ENCODE measurements around the gene CNN2.

The CNN2 gene

DNA sequence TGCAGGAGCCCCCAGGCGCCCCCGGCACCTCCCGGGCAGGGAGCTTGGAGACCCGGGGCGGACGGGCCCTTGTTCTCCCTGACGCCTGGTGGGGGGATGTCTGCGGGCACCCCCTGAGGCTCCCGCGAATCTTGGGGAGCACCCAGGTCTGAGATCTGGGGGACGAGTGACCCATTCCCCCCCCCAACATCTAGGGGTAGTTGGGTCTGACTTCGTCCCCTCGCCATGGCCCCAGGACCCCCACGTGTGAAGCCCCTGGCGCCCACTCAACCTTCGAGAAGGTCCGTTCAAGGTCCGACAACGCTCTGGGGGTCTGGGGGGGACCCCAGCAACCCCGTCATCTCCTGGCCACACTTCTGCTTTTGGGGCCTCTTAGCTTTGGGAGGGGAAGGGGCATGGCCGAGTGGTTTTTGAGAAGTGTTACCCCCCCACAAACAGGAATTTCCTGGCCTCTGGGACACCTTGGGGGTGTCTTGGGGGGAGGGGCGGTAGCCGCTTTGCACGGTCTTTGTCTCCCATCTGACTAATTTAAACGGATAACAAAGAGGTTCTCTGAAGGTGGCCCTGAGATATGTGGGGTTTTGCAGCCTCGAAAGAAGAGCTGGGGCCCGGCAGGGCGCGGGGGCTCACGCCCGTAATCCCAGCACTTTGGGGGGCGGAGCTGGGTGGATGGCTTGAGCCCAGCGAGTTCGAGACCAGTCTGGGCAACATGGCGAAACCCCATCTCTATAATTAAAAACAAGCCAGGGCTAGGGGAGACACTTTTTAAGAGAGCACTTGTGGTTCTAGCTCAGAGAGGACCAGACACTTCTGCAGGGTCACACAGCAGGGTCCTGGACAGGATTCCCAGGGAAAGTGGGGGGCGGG lies 608 bp downstream of the CNN2 start:
- no peak for DNase-seq

DNA sequence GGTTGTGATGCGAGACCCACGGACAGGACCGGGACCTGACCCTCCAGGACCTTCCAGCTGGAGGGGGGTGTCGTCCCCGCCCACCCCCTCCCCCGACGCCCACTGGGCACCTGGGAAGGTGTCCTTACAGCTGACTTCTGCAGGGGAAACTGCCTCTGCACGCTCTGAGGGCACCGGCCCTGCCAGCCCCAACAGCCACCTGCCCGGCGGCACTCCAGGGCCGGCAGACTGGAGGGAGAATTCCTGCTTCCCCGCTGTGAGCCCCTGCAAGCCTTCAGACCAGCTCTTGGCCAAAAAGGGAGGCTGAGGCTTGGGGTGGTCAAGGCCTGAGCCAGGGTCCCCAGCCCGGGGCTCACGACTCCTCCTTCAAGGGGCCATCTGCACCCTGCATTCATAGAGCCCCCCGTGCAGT lies 1.2 kb downstream of the CNN2 start:
- no peak for DNase-seq

- DNase-seq: no peak
Observed at GRCh38 chr19:1028062-1028926, 1.9 kb downstream of the CNN2 start.

DNA sequence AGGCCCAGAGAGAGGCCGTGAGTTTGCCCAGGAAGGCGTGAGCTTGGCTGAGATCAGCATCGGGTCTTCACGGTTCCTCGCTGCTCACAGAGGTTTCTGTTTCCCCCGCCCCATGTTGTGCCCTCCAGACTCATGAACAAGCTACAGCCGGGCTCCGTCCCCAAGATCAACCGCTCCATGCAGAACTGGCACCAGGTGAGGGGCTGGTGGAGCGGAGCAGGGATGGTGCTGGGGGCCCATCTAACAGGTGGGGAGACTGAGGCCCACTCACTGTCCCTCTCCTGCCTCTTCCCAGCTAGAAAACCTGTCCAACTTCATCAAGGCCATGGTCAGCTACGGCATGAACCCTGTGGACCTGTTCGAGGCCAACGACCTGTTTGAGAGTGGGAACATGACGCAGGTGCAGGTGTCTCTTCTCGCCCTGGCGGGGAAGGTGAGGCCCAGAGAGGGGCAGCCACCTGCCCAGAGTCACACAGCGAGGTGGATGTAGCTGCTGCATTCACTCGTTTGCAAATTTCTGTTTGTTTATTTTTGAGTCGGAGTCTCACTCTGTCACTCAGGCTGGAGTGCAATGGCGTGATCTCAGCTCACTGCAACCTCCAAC lies 6.0 kb downstream of the CNN2 start:
- no peak for DNase-seq

- no peak for DNase-seq
Observed at GRCh38 chr19:1035998-1036621, 9.7 kb downstream of the CNN2 start.

DNA sequence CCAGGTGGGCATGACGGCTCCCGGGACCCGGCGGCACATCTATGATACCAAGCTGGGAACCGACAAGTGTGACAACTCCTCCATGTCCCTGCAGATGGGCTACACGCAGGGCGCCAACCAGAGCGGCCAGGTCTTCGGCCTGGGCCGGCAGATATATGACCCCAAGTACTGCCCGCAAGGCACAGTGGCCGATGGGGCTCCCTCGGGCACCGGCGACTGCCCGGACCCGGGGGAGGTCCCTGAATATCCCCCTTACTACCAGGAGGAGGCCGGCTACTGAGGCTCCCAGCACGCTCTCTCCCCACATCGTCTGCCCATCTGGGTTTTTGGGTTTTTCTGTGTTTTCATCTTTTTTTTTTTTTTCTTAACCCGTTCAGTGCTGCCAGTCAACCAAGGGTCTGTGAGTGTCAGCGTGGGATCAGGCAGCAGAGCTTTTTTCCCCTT lies 11.2 kb downstream of the CNN2 start:
- no peak for DNase-seq

- no peak for DNase-seq
Observed at GRCh38 chr19:1038978-1039645, 12.7 kb downstream of the CNN2 start.

- peak; percentile 27 to 97 (median 86) for DNase-seq
Observed at GRCh38 chr19:1039646-1040475, 13.5 kb downstream of the CNN2 start, which contains the start of gene ABCA7. ABCA7 (plus strand) TSS chr19:1040107; CDS start chr19:1041362, 1,255 bp downstream.

DNA sequence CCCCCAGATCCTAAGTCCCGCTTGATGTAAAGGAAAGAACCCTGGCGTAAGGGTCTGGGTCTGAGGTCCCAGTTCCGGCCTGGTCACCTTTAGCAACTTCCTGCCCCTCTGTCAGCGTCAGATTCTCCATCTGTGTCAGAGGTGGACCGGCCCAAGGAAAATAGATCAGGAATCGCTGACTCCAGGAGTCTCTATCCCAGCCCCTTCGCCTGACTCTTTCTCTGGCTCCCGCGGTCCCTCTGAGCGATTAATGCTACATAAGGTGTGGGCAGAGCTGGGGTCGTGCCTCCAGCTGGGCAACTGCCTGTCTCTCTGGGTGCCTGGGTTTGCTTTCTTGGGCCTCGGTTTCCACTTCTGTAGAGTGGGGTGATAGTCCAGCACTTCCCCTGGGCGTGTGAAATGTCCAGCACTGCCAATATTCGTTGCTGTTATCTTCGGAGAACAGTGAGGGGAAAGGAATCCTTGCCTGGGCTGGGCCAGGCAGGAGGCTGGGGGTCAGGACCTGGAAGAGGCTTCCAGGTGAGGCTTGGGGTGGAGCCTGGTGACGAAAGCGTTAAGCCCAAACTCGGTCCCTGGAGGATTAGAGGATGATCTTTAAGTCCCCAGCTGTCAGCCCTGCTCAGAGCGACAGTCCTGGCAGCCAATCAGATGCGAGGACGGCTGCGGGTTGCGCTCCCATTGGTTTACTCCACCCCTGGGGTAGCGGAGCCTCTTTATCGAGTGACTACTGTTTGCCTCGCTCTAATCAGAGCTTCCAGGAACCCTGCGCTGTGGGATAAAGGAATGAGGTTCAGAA lies 14.3 kb downstream of the CNN2 start:
- DNase-seq: peak; percentile 18 to 94 (median 76)

GRCh38 chr19:1041272-1041834 lies 14.9 kb downstream of the CNN2 start:
- DNase-seq: no peak

DNA sequence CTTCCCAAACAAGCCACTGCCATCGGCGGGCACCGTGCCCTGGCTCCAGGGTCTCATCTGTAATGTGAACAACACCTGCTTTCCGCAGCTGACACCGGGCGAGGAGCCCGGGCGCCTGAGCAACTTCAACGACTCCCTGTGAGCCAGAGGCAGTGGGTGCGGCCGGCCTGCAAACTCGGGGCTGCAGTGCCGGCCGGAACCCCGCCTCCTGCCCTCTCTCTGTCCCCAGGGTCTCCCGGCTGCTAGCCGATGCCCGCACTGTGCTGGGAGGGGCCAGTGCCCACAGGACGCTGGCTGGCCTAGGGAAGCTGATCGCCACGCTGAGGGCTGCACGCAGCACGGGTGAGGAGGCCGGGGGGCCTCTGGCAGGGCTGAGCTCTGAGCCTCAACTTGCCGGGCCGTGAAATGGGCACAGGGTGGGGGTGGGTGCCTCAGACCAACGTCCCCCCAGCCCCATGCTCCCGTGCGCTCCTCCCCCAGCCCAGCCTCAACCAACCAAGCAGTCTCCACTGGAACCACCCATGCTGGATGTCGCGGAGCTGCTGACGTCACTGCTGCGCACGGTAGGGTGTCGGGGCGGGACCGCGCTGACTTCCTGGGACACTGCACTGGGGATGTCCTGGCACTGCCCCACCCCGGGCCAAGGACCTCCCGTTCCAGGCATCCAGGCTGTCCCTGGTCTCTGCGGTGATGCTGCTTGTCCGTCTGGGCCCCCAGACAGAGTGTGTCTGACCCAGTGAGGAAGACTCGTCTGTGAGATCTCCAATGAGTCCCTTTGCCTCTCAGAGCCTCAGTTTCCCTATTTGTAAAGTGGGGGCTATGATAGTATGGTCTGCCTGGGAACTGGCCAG lies 15.7 kb downstream of the CNN2 start:
- DNase-seq: no peak

DNA sequence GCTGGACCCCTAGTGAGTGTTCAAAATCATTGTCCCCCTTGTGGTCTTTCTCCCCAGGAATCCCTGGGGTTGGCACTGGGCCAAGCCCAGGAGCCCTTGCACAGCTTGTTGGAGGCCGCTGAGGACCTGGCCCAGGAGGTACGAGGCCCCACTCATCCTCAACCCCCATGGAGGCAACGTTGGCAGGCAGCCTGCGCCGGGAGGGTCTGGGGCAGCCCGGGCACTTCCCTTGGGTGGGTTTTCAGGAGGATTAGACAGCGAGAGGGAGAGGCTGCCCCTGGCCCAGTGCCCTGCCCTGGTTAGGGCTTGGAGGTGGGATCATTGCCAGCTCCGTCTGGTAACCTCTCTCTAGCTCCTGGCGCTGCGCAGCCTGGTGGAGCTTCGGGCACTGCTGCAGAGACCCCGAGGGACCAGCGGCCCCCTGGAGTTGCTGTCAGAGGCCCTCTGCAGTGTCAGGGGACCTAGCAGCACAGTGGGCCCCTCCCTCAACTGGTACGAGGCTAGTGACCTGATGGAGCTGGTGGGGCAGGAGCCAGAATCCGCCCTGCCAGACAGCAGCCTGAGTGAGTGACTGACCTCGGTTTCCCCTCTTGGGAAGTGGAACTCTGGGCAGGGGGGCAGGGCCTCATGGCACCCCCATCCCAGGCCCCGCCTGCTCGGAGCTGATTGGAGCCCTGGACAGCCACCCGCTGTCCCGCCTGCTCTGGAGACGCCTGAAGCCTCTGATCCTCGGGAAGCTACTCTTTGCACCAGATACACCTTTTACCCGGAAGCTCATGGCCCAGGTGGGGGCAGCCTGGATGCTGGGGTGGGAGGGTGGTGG lies 16.5 kb downstream of the CNN2 start:
- no peak for DNase-seq

GRCh38 chr19:1045247-1045603 lies 18.8 kb downstream of the CNN2 start:
- DNase-seq: no peak

DNA sequence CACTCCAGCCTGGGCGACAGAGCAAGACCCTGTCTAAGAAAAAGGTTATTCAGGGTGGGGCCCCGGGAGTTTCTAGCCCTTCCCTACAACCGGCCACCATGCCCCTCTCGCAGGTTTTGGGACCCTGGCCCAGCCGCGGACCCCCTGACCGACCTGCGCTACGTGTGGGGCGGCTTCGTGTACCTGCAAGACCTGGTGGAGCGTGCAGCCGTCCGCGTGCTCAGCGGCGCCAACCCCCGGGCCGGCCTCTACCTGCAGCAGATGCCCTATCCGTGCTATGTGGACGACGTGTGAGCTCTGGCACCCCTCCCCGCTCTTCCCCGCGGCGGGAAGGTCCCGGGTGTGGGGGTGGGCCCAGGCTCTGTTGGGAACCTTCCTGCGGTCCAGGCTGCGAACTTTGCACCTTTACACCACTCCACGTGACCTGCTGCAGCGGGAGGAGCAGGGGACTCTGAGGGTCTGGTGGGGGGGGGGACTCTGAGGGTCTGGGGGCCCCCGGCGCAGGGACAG lies 19.8 kb downstream of the CNN2 start:
- no peak for DNase-seq

- no peak for DNase-seq
Observed at GRCh38 chr19:1046836-1047695, 20.7 kb downstream of the CNN2 start.

Data from amygdala (tissue), 56 donors.